Activated T-cell treated with anti-CD3 and anti-CD28 coated beads, Interleukin-2, amount 50 U/mL, for 1 hour (primary cell): ENCODE data around the gene JARID2.
"Not testable (repeated sequence)": the region's sequence is repeated elsewhere in the genome, so short reads cannot be mapped to it uniquely, and the experiment has no call there.

Source experiments
- DNase-seq: peaks from one replicate; pipeline ENCODE4 v3.0.0-alpha.2; 2020

JARID2 gene

DNA sequence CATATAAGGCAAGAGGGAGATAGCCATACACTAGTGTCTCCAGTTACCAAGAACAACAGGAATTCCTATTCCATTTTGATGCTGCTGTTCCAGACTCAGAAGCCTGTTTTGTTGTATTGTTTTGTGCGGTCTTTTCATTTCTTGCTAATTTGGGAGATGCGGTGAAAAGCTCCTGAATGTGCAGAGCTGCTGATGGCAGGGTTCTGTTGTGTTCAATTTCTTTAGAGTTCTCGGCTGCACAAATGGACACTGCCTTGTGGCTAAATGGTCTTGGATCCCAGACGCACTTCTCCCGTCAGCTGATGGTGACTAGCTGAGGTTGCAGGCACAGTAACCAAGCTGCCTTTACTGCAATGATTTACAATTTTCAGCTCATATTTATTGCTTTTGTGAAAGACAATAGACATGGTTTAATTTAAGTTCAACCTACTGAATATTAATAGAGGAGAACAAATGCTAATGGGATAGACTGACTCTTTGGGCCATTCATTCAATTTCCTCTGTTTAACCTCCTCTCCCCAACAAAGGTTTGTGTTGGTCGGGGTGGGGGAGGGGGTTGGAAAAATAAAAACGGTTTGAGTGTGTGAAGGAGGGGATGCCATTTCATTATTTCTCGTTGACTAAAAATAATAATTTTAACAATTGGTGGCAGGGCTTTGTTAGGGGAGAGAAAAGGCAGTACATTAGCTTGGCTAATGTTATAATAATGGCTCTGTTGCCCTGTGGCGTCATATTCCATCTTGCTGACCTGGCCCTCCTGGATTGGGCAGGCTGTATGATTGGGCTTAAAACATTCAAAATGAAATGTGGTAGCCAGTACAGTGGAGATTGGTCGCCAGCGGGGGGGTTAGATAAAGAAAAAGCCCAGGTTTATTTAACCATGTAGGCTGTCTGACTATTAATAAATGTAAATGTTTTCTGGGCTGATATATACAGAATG is 159.5 kb downstream of the JARID2 start:
- no peak for DNase-seq

GRCh38 chr6:15406452-15406851 is 160.6 kb downstream of the JARID2 start:
- no peak for DNase-seq

- no peak for DNase-seq
Measured at GRCh38 chr6:15408008-15408407, 162.1 kb downstream of the JARID2 start.

GRCh38 chr6:15408758-15409157 is 162.9 kb downstream of the JARID2 start:
- no peak for DNase-seq

GRCh38 chr6:15409301-15410125 is 163.6 kb downstream of the JARID2 start:
- no peak for DNase-seq

DNA sequence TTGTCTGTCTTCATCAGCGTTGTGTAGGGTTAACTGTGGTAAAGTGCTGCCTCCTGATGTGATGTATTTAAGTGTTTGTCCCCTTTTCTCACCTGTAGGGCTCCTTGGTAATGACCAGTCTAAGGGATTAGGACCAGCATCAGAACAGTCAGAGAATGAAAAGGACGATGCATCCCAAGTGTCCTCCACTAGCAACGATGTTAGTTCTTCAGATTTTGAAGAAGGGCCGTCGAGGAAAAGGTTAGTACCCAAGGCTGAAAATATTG is 164.2 kb downstream of the JARID2 start:
- no peak for DNase-seq

GRCh38 chr6:15410752-15411151 is 164.9 kb downstream of the JARID2 start:
- no peak for DNase-seq

DNA sequence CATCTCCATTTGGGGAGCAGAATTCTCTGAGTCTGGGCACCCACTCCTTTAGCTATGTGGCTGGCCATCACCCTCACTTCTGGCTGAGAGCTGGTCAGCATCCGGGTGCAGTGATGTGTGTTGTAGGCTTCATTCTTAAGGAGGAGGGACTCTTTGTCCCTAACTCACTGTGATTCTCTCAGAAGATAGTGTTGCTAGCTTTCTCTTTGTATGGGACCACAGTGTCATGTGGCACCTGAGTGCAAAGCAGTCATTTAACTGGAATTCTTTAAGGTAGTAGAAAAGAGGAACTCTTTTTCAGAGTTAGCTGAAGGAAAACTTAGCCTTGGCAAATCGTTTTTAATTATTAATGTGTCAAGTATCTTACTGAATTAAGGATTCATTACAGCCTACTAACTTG is 165.9 kb downstream of the JARID2 start:
- DNase-seq, result no peak

- DNase-seq, result no peak
Measured at GRCh38 chr6:15412767-15413166, 166.9 kb downstream of the JARID2 start.

- DNase-seq, result no peak
Measured at GRCh38 chr6:15413466-15414234, 167.8 kb downstream of the JARID2 start.

DNA sequence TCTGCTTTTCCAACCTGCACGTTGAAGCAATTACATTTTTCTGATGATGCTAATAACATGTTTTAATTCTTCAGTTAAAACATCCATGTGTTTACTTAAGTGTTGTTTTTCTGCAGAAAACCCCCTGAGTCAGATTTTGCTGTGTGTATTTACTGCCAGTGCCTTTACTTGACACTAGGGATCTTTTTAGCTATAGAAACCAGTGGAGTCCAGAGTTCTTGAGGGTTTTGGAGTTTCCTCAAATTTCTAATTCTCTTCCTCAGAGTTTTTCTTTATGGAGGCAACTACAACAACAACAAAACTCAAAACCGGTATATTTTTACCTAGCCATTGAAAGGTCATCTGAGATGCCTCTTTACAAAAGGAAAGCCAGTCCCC is 168.4 kb downstream of the JARID2 start:
- DNase-seq, result no peak

- DNase-seq, result not testable (repeated sequence)
Measured at GRCh38 chr6:15415622-15416021, 169.8 kb downstream of the JARID2 start.

DNA sequence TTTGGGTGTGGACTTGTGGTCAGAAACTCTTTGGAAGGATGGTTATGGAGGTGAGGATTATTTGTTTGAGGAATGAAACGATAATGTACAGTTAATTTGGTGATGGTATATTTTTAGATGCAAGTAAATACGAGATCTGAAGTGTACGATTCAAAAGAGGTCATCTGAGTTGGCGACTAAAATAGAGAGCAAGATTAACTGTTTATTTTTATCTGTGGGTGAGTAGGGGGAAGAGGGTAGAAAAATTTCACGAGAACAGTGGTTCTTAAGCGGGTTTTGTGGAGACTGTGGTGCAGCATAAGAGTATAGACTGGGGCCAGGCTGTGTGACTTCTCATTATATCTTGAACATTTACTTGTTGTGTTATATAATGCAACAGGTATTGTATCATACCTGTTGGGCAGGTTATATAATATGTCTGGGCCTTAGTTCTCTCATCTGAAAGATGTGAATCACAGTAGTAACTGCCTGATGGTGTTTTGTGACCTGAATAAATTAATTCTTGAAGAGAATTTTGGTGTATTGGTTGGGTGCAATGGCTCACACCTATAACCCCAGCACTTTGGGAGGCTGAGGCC is 171.2 kb downstream of the JARID2 start:
- DNase-seq, result no peak

- DNase-seq, result no peak
Measured at GRCh38 chr6:15417811-15418210, 171.9 kb downstream of the JARID2 start.

DNA sequence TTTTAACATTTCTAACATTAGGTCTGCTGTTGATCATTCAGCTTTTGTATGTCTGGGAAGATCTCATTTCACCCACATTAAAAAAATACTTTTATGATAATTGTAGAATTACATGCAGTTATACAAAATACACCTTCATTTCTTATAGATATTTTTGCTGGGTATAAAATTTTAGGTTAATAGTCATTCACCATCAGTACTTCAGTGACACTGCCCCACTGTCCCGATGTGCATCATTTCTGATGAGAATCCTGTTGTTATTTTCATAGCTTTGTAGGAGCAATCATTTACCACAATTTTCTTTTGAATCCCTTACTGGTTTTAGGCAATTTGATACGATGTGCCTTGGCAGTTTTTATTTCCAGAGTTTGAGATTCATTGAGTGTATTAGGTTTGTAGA is 173.6 kb downstream of the JARID2 start:
- DNase-seq, result no peak

DNA sequence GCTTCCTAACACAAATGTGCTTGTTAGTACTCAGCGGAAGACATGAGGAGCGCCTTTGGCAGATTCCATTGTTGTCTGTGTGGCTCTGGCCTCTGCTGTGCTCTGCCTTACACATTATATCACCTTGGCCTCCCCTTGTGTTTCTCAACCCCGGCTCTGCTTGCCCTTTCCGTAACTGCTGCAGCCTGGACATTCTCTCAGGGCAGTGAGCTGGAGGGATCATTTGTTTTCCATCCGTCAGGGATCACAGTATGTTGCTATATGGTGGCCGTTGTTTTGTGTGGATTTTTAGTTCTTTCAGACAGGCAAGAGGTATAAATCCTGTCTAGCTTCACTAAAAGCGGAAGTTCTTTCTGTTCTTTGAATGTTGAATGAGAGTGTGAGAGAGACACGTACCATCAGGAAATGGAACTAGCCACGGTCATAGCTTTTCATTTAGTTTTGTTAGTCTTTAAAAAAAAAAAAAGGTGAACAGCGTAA is 175.1 kb downstream of the JARID2 start:
- no peak for DNase-seq

GRCh38 chr6:15421945-15422733 is 176.3 kb downstream of the JARID2 start:
- no peak for DNase-seq

DNA sequence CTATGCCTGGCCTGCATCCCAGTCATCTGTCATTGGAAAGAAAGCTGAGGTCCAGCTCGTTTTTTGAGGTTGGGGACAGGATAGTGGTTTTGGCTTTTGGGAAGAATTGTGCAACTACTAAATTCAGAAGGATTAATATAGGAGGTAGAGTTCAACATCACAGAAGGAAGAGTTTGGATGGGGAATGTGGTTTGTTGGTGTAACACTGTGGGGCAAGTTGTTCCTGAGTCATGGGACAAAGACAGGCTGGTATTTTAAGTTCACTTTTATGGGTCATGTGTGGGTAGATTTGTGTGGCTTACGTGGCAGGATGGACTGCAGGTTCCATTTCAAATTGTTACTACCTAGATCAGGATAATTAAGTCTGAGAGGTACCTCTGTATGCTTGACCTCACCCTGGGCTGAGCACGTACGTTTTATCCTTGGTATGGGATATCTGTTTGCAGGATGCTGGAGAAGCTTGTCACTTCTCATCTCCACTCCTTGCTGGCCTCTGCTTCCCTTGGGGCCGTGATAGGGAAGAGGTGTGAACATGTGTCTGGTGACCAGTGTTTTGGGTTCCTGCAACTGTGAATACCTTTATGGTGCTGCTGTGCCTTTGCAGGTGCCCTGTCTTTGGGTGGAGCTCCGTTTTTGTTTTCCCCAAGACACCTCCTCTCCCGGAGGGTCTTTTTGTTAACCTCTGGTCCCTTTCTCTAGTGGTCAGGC is 177.6 kb downstream of the JARID2 start:
- no peak for DNase-seq

- DNase-seq, result no peak
Measured at GRCh38 chr6:15425947-15426346, 180.1 kb downstream of the JARID2 start.

DNA sequence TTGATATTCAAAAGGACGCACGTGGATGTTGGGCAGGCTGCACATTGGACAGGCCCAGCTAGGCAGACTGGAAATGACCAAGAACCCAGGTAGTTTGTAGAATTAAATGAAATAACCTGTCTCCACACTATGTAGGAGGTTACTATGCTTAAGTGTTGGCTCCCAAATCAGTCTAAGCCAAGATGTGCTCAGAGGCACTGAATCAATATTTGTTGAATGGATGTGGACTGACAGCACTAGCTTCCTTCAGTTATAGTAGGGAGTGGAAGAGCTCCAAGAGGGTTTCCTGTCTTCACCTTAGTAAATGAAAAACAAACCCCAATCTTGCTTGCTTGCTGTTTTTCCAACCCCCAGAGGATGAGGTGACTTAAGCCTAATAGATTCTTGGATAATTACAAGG is 180.5 kb downstream of the JARID2 start:
- no peak for DNase-seq

GRCh38 chr6:15426901-15427300 is 181.0 kb downstream of the JARID2 start:
- DNase-seq, result no peak
